NCI-H187 treated with DMSO at 0.1 percent for 48 hours (cell line): ENCODE results near the gene ZIM2.

Experiments
- DNase-seq: peaks from one replicate; lab custom pipeline; 2025; lab: John Stamatoyannopoulos, UW

The ZIM2 gene

DNA sequence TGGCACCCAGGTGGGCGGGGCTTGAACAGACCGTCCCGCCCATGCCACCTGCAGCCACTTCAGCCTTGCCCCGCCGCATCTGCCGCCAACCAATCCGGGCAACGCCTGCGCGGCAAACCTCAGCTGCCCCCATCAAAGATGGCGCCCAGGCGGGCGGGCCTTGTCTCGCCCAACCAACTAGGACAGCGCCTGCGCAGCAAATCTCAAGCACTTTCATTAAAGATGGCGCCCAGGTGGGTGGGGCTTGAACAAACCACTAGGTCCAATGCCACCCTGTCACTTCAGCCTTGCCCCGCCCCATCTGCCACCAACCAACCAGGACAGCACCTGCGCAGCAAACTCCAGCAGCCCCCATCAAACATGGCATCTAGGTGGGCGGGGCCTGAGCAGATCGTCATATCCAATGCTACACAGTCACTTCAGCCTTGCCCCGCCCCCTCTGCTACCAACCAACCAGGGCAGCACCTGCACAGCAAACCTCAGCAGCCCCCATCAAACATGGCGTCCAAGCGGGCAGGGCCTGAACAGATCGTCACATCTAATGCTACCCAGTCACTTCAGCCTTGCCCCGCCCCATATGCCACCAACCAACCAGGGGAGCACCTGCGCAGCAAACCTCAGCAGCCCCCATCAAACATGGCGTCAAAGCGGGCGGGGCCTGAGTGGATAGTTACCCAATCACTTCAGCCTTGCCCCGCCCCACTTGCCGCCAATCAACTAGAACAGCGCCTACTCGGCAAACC, 1.4 kb downstream of the ZIM2 start:
- no peak for DNase-seq

DNA sequence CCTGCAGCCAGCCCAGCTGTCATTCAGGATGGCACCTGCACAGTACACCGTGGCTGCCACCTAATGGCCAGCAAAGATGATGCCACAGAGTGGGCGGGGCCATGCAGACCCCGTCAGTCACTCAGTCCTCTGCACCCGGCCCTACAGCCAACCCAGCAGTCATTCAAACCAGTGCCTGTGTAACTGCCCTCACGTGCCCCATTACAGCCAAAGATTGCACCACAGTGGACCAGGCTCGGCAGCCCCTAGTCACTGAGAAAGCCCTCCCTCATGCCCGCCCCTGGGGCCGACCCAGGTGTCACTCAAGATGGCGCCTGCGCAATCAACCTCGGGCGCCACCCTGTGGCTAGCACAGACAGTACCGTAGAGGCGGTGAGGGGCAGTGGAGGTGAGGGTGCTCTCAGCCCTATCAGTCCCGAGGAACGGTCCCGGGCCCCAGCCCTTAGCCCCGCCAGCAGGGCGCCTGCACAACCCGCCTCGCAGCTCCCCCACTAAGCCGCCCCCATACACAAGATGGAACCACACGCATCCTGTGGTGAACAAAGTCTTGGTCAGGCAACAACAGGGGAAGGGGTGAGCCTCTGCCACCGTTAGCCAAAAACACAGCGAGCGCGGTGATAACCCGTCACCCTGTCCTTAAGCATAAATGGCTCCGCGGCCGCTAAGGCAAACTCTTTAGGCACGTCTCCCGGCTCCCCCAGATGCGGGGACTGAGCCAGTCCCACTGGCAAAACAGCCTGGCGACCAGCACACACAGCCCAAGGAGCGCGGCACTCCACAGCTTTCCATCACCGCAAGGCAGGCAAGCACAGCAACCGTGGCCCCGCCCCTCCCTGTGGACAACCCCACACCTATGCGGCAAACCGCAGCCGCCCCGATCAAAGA, 2.3 kb downstream of the ZIM2 start:
- no peak for DNase-seq

DNA sequence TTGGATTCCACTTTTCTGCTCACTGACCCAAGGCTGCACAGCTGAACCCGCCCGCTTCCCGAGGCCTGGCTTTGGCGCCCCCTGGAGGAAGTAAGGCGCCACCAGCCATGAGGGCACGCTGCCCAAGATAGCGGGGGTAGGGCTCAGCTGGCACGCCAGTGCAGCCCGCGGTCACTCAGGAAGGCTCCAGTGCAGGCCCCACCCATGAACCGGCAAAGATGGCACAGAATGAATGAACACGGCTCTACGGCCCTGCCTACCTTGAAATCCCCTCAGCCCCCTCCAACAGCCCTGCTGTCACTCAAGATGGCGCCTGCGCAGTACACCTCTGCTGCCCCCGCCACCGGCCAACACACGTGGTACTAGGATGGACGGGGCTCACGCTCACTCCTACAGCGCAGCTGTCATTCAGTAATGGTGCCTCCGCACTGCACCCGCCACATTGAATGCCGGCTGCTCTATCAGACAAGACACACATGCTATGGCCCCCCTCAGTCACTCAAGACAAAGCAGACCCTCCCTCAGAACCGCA, 3.0 kb downstream of the ZIM2 start:
- no peak for DNase-seq

DNA sequence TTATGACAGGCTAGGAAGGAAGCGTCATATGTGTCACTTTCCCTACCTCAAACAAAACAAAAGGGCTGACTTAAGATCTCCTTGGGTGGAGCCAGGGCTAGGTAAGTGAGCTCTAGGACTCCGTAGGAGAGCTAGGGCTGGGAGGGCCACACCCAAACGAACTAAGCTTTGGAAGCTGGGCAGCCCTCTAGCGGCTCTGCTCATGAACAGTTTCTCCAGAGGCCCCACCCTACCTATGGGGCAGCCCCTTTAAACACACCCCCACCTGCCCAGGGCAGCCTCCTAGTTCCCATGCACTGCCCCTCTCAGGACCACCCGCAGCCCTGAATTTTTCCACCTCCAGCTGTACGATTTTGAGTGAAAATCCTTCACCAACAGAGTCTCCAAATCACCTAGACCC, 3.5 kb downstream of the ZIM2 start:
- DNase-seq: no peak

DNA sequence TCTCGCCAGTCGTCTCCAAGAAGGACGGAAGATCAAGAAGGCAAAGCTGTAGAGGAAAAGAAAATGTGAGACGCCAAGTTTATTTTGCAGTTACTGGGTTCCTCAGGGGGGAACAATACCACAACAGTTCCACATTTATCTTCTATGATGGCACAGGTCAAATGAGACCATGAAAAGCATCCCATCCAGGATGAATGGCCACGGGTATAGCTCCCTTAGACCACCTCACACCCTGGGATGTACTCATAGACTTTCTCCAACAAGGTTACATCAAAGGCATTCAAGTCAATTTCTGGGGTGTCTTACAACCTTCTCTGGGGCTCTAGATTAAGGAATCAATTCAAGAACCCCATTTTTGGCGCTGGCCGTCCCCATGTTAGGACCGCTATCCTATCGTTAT, 4.5 kb downstream of the ZIM2 start:
- DNase-seq: no peak

DNA sequence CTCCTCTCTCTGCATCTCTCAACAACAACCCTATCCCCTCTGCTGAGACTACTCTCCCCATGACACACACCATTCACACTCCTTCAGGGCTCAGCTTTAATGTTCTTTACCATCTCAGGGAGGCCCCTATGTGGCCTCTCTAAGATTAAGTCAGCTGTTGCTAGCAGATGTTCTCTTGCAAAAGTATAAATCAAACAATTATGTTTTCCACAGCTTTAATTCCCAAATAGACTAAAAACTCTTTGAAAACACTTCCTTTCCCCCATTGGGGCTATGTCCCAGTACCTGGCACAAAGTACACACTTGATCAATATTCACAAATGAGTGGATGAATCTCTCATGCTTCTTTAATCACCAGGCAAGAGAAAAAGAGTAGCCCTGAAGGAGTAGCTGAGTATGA, 5.1 kb downstream of the ZIM2 start:
- no peak for DNase-seq

DNA sequence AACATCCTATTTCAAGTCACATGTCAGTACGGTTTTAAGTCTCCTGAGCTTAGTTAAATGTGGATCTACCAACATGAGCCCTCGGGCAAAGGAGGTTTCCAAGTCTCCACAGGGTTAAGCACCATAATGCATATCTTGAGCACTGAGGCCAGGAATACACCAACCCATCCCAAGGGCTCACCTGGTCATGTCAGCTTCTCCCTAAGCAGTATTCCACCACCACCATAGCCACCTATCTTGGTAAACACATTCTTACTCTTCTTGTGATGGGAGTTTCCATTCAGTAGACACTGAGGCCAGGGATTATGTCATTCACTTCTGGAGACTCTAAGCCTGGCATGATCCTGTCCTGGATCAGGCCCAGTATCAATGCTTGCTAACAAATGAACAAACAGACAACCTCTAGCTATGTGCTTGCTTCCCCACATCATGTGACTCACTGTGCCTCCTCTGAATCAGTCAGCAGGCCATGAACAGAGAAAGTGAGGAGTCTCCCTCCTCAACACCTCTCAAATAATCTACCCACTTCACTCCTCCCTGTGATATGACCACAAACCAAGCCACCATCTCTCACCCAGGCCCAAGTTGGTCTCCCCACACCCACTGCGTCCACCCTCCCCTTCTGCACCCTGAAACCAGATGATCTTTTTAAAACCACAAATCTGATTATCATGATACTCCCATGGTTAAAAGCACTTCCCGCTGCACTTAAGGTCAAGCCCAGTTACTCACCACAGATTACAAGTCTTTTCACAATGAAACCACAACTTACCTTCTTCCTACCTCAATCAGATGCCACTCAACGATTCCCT, 5.8 kb downstream of the ZIM2 start:
- no peak for DNase-seq

DNA sequence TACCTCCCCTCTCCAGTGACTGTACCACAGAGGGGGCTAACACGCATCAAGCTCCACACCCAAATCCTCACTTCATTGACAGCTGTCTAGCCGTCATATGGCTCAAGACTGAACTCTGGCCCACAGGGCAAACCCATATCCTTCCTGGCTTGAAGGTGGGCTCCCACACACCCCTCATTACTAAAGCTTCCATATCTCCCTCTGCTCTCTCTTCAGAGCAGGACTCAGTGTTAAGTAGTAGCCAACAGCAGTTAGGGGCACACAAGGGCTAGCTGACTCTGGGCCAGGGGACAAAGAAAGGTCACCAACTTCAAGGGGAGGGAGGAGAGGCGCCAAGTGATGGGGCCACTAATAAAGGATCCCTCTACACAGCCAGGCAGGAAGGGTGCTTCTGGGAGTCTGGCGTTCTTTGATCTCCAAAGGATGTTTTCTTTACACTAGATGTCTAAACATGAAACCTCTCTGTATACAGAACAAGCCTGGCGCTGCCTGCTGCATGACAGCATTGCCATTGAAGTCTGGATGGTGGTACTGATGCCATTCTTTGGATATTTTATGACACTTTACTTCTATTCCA, 8.1 kb downstream of the ZIM2 start:
- DNase-seq: no peak

DNA sequence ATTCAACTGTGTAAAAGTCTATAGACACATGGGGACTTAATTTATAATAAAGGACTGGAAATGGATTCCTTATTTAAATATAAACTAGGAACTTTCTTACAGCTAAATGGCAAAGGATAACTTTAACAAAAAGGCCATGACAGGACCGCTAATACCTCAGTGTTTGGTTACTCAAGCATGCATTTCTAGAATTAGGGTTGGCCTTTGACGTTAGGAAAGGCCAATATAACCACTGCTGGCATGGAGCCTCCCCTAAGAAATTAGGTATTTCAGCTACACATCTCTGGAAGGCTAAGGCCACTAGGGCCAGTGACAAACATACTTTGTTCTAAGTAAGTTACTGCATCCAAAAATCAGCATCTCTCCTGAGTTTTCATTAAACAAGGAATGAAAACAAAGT, 9.3 kb downstream of the ZIM2 start:
- DNase-seq: no peak

DNA sequence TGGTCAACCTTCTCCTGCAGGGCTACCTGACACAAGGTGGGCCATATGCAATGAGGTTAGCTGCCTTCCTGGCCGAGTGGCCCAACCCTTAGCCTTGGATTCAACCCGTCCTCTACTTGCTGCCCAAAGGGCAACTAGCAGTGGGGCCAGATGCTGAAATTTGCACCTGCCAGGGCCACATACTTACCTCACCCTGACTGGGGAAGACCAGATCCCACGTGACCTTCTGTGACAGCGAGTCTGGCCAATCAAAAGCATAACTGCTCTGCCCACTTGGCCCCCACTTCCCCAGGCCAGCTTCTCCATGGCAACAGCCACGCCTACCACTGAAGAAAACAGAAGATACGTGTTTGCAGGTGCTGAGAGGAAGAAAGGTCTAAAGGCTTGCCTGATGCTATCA, 10.9 kb downstream of the ZIM2 start:
- no peak for DNase-seq

DNA sequence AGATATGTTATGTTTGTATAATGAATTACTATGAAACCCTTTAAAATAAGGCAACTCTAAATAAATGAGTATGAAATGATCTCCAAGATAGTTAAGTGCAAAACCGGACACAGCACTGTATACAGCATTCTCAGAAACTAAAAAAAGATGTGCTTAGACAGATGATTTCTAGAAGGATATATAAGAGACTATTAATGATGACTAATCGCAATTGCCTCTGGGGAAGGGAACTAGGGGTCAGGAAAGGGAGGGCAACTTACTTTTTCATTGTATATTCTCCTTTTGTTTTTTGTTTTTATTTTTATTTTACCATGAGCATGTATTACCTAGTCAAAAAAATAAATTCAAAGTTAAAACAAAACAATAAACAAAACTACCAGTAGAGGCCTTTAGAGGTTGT, 12.8 kb downstream of the ZIM2 start:
- DNase-seq: no peak

DNA sequence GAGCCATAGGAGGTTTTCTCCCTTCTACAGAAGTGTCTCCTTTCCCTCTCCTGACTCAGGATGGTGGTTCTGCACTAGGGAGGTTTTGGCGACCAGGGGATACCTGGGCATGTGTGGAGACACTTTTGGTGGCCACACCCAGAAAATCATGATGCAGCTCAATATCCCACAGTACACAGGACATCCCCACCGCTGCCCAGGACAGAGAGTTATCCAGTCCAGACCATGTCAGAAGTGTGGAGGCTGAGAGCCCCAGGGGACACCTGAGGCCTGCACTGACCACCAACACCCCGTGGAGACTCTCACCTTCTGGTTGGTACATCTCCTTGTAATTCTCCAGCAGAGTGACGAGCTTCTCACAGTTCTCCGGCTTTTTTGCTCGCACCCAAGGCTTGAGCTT, 16.6 kb downstream of the ZIM2 start:
- no peak for DNase-seq

DNA sequence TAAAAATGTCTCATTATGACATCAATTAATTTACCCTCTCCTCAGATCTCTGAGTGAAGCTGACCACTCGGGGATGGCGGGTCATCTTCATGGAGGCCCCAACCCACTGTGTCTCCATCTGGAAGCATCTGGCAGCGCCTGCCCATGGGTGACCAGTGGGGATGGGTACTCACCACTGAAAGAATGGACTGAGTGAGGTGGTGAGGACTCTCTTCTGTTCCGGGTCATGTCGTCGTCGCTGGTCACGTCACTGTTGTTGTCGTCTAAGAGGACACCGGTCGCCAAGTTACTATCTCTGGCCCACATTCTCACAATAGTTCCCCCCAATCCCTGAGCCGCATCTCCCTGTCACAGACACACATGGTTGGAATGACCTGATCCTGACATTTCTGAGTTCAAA, 17.1 kb downstream of the ZIM2 start:
- no peak for DNase-seq

DNA sequence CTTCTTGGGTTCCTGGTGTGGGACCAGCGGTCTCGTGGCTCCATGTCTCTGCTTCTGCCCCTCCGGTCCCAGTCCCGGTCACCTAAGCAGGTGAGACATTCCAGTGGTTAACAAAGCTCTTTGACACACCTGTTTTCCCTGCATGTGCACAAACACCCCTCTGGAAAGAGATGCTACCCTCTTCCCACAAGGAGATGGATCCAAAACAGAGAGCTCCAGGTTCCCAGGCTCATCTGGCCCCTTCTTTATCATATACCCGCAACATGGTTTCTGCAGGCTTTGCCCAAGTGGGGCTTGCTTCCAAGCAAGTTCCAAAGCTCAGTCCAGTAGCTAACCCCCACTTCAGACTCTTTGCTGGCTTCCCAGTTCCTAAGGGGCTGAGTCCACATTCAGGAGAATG, 17.8 kb downstream of the ZIM2 start:
- no peak for DNase-seq

DNA sequence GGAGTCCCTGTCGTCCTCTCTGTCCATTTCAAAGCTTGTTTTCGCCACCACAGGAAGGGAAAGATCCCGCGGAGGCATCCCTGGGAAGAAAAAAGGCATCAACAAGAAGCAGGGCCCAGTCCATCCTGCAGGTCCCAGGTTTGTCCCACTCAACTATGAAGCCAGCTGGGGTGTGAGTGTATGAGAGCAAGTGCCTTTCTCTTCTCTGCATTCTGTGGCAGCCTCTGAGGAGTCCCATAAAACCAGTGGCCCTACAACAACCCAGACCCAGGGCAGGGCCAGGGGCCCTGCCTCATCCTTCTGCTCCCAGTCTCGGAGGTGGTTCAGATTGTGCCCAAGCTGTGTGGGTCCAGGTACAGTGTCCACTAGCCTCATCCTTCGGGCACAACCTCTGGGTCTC, 18.9 kb downstream of the ZIM2 start:
- DNase-seq: no peak

DNA sequence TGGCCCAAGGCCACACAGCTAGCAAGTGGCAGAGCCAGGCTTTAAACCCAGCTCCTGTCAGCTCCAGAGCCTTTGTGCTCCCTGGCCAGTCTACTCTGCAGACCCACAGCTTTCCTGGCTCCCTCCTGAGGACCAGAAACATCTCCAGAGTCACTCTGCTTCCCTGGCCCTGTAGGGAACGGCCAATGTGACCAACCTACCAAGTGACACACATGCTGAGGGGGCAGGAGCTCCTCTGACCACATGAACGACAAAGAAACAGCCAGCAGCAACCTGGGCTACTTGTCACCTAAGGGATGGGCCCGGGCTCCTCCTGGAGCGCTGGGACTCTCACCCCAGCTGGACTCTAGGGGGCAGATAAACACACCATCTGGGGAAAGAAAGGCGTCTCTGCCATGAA, 19.3 kb downstream of the ZIM2 start:
- no peak for DNase-seq

DNA sequence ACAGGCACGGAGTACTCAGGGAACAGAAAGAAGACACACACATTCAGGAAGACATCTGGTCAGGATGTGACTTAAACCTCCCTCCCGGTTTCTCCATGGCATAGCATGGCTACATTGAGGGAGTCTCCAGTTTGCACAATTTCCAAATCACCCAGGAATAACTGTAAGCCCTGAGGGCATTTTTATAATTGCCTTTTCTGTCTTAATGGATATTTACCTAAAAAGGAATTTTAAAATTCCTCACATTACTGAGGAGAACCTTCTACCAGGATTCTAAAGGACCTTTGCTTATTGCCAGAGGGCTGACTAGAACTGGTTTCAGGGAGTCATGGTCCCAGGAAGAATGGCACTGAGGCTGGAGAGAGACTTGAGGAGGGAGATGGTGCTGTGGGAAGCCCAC, 21.4 kb downstream of the ZIM2 start:
- DNase-seq: no peak

DNA sequence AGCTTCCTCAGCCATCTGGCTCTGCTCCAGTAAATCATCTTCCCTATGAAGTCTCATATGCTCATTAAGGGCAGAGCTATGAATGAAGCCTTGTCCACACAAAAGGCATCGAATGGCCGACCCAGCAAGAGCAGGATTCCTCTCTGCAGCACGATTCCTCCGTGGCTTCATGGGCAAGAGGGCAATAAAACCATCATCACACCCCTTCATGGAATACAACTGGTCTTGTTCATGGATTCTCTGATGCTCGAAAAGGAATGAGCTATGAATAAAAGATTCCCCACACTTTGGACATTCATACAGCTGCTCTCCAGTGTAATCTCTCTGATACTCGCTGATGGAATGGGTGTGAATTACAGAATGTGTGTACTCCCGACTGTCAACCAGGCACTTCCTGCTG, 25.9 kb downstream of the ZIM2 start:
- DNase-seq: no peak

DNA sequence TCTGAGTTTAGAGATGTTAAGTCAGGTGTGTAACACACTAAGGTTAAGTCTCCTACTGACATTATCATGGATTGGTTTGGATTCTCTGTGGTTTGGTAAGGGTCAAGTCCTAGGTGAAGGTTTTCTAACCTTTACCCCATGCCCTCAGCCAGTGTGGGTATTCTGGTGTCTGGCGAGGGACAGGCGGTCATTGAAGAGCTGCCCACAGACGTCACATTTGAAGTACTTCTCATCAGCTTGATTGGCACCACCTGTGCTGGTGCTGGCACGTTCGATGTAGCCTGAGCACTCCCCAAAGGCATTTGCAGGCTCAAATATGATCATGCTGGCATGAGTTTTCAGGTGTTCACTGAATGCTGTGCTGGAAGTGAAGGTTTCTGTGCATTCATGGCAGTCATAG, 27.0 kb downstream of the ZIM2 start:
- no peak for DNase-seq

DNA sequence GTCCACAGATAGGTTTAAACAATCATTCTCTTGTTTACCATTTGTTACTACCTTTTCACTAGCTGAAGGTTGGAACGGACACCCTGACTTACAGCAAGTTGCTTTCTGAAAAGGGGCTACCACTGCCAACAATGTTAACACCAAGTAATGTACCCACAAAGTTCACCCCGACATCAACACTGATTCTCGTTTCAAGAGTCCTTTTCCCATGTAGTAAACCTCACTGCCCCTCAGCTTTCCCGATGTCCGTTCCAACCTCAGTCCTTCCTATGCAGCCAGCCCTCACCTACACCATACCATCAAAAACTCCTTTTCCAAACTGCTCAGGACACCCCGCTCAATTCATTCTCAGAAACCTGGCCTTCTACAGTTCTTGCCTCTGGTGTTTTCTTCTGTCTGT, 29.0 kb downstream of the ZIM2 start:
- no peak for DNase-seq

DNA sequence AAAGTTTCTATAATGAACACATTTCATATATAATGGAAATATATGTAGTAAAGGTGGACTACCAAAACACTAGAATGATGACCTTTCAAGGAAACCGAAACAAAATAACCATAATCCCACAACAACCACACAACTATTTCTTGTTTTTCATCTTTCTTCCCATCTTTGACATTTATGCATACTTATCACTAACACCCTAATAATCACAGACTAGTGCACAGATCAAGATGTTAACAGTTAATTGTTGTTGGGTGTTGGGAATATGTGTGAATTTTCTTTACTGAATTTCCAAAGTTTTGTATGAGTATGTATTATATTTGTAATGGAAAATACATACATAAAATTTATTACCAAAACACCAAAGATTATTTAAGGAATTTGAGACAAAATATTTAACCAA, 30.3 kb downstream of the ZIM2 start:
- DNase-seq: no peak

DNA sequence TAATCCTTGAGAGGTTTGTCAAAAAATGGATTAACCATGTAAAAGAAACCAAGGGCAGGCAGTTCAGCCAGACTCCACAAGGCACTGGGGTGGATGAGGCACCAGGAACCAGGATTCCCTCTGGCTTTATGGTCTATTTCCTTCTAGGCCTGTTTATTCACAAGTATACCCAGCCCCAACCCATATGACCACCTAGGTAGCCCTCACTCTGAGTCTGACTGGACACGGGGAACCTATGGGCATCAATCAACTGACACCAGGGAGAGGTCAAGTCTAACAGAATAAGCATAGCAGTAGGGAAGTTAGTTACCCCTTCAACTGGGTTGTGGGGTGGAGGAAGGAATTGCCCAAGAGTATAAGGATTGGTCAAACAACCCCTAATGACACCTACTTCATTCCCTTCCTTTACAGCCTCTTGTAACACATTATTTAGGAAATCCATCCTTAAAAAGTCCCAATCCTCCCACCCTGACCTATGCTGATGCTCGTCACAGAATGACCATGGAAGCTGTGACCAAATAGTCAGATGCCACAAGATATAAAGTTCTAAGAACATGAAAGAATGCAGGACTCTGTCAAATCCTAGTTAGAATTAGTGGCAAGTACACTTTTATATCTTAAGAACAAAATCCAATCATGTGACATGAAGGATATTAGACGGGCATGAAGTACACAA, 31.7 kb downstream of the ZIM2 start:
- DNase-seq: no peak
